HPDE6-E6E7 (cell line): ENCODE results near the gene EIF4H.
"Not testable (repeated sequence)": the region's sequence is repeated elsewhere in the genome, so short reads cannot be mapped to it uniquely, and the experiment has no call there.

Source experiments
- DNase-seq: peaks from one replicate; pipeline ENCODE4 v3.0.0; 2011; ENCODE audit warnings: missing footprints; ENCODE audit errors: extremely low spot score

Gene EIF4H

DNA sequence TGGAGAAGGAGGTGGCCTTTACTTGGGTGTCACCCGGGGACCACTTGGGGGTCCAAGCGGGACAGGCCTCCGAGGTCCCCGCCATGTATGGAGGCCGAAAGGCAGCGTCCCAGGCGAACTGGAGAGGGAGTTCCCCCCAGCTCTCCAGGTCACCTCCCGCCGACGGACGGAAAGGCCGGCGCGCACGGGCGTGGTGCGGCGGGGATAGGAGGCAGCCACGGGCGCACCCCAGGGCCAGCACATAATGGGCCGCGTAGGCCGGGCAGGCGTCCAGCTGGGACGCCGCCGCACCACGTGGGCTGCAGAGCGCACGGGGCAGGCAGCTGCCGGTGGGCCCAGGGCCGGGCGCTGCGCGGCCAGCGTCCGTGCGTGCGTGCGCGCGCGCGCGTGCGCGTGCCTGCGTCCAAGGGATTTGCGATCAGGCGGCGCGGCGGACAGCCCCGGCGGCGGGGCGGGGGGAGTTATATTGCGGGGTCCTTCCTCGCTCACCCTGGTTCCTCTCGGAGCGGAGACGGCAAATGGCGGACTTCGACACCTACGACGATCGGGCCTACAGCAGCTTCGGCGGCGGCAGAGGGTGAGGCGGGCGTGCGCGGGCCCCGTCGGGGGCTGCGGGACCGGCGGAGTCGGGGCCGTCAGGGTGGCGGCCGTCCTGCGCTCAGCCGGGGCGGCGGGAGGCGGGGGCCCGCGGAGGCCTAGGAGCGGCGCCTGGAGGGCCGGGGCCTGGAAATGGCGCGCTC is at the start of gene EIF4H:
EIF4H (plus strand) TSS at position 491 of the 740 bp plus-strand sequence; CDS start at position 519, 28 bp downstream.
- DNase-seq: peak; percentile 74

- DNase-seq: no peak
These were observed 47.8 kb upstream of the EIF4H start for GRCh38 chr7:74126220-74126880.

DNA sequence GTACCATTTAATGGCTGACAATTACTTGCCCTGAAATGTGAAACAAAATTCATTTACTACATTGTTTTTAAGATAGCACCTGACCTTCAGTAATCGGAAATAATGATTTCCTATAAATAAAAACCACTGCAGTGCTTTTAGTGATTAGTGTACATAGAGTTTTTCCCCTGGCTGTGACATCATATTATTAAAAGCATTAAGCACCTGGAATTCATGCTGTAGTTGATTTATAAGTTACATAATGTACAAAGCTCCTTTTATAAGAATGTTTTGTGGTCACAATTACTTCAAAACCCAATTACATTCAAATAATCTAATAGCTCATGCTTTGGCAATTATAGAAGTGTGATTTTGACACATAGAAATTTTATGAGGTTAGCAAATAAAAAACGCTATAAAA is 44.3 kb upstream of the EIF4H start:
- DNase-seq: no peak

DNA sequence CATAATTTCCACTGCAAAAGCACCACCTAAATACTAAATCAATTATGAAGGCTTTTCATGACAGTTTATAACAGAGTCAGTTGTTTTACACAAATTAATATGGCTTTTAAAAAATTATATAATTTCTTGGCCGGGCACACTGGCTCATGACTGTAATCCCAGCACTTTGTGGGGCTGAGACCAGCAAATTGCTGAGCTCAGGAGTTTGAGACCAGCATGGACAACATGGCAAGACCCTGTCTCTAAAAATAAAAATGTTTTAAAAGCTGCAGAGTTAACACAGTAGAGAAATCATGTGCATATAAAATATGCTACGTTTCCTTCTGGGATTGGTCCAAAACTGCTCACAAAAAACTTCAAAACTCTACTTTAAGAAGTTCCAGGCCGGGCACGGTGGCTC is 43.6 kb upstream of the EIF4H start:
- no peak for DNase-seq

DNA sequence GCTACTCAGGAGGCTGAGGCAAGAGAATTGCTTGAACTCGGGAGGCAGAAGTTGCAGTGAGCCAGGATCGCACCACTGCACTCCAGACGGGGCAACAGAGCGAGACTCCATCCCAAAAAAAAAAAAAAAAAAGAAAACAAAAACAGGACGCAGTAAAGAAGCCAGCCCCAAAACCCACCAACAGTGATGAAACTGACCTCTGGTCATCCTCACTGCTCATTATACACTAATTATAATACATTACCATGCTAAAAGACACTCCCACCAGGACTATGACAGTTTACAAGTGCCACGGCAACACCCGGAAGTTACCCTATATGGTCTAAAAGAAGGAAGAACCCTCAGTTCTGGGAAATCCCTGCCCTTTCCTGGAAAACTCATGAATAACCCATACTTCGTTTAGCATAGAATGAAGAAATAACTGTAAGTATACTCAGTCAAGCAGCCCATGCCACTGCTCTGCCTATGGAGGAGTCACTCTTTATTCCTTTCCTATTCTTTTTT is 40.0 kb upstream of the EIF4H start:
- no peak for DNase-seq

GRCh38 chr7:74138334-74138867 is 35.8 kb upstream of the EIF4H start:
- no peak for DNase-seq

GRCh38 chr7:74138945-74139843 is 35.0 kb upstream of the EIF4H start:
- no peak for DNase-seq

- DNase-seq: no peak
These were observed 32.5 kb upstream of the EIF4H start for GRCh38 chr7:74141705-74142104.

GRCh38 chr7:74143383-74143782 is 30.8 kb upstream of the EIF4H start:
- no peak for DNase-seq

DNA sequence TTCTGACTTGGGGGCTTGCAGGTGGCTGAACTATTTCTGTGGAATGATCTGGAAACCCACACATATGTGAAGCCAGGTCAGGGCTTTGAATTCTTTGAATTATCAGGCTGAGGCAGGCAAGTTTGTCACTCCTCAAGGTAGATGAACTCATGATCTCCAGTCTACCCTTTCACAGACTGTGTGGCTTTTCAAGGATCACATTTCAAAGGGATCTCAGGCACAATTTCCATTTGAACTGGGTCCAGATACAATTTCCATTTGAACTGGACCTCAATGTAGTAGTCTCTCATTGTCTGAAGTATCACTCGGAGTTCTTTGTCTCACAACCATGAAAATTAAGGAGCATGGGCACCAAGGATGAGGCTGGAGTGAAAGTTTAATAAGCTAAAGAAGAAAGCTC is 25.7 kb upstream of the EIF4H start:
- DNase-seq: no peak

DNA sequence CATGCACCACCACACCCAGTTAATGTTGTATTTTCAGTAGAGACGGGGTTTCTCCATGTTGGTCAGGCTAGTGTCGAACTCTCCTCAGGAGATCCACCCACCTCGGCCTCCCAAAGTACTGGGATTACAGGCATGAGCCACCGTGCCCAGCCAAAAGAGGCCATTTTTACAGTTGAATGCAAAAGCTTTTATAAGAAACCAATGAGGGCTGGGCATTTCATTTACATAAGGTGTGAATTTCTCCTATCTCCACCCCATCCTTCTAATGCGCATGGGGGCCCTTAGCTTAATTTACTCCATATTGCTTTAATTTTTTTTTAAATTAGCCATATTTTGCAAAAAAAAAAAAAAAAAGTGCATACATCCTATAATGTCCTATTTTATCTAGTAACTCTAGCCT is 25.1 kb upstream of the EIF4H start:
- no peak for DNase-seq

GRCh38 chr7:74149603-74150002 is 24.6 kb upstream of the EIF4H start:
- no peak for DNase-seq

- no peak for DNase-seq
These were observed 20.4 kb upstream of the EIF4H start for GRCh38 chr7:74153736-74154135.

GRCh38 chr7:74155810-74156395 is 18.3 kb upstream of the EIF4H start:
- no peak for DNase-seq

DNA sequence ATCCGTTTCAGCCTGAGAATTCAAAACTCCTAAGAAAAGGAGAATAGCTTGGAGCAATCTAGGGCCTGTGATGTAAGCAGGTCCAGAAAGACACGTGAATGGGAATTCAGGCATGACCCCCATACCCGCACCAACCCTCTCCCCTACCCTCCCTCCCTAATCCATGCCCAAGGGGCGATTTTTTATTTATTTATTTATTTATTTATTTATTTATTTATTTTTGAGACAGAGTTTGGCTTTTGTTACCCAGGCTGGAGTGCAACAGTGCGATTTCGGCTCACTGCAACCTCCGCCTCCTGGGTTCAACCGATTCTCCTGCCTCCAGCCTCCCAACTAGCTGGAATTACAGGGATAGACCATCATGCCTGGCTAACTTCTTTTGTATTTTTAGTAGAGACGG is 16.6 kb upstream of the EIF4H start:
- DNase-seq: no peak

GRCh38 chr7:74164985-74165456 is 9.1 kb upstream of the EIF4H start:
- DNase-seq: no peak

DNA sequence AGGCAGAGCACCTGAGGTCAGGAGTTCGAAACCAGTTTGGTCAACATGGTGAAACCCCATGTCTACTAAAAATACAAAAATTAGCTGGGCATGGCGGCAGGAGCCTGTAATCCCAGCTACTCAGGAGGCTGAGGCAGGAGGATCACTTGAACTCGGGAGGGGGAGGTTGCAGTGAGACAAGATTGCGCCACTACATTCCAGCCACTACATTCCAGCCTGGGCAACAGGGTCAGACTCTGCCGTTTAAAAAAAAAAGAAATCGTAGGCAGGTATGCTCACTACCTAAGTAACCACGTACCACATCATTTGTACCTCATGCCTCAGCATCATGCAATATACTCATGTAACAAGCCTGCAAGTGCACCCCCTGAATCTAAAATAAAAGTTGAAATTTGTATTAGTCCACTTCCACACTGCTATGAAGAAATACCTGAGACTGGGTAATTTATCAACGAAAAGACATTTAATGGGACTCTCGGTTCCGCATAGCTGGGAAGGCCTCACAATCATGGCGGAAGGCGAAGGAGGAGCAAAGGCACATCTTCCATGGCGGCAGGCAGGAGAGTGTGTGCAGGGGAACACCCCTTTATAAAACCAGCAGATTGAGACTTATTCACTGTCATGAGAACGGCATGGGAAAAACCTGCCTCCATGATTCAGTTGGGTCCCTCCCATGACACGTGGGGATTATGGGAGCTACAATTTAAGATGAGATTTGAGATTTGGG is 8.1 kb upstream of the EIF4H start:
- no peak for DNase-seq

- not testable (repeated sequence) for DNase-seq
These were observed 6.8 kb upstream of the EIF4H start for GRCh38 chr7:74167324-74167723.

- DNase-seq: no peak
These were observed 1.1 kb upstream of the EIF4H start for GRCh38 chr7:74173074-74173473.

DNA sequence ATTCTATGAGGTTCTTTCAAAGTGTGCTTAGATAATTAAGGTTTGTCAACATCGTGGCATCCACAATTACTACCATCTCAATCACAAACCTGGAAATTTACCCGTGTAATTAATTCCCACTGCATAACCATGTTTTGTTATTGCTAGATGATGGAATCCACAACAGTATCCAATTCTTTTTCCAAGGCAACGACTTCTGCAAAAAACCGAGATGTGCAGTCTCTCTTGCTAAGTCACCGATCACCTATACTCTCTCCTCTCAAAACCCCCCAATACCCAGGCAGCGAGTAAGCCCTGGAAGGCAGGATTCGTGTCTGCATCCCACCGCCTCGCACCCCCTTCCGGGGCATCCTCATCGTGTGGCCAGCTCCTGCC is 678 bp upstream of the EIF4H start:
- DNase-seq: no peak

DNA sequence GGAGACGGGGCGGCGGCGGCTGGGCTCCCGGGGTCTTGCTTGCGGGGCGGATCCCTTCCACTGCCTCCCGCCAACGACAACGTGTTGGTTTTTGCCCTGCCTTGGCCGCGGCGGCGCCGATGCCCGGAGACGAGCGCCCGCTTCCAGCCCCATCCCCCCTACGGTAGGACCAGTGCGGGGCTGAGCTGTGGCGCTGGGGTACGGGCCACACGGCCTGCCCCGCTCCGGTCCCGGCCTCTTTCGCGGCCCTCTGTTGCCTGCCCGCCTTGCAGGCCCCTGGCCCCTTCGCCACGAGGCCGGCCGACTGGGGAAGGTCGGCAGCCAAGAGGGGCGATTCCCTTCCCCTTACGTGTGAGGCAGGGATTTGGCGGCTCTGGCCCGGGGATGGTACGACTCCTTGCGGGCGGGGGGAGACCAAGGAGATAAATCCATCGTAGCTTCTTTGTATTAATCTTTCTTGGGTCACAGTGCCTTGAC is 488 bp downstream of the EIF4H start:
- DNase-seq: no peak
